HepG2 (cell line): ENCODE data around the gene ETV6. TPM values are rescaled to one million over a fixed set of nuclear protein-coding genes. Genes with fewer than 3 reads are reported as not detected.

Experiments used
- ATAC-seq: fragments of 200-7000 bp; cut with Tn5 transposase; 3 replicates; pipeline ENCODE4 v1.9.1; 2020; ENCODE audit warnings: mild to moderate bottlenecking, moderate library complexity
- BruUV-seq: library from RNA; stranded (reverse); fragments of 400-500 nt; replicated peaks from 2 replicates; lab custom pipeline; 2021; lab: Mats Ljungman, UMichigan
- CTCF ChIA-PET: fragments of 300-600 bp; formaldehyde crosslinking; extraction: SDS; loops from one replicate; lab custom pipeline; 2021; ENCODE audit warnings: low total read pairs, inconsistent platforms, low intra/inter-chr PET ratio; lab: Yijun Ruan, JAX
- POLR2A ChIA-PET: fragments of 350-600 bp; sonication (Branson Sonifier 250); formaldehyde crosslinking; loops from one replicate; lab custom pipeline; 2020; ENCODE audit warnings: antibody characterized with exemption, inconsistent platforms; lab: Yijun Ruan, JAX
- DNase-seq: peaks from one replicate; pipeline ENCODE4 v3.0.0-alpha.2; 2015; ENCODE audit warnings: low spot score
- FAIRE-seq: peaks from 3 replicates; lab custom pipeline; 2011; peaks lifted over from hg19 to GRCh38; lab: Jason Lieb, UNC
- H2AFZ ChIP-seq: one replicate; pipeline ENCODE4 v1.6.1; 2011; ENCODE audit warnings: low read length, inconsistent platforms
- H3K27ac ChIP-seq: fragments of 300-600 bp; 3 replicates; pipeline ENCODE4 v1.8.0; 2011; ENCODE audit warnings: mixed run types, mild to moderate bottlenecking, mixed read lengths, low read length, inconsistent platforms; ENCODE audit not compliant: insufficient read depth; ENCODE audit errors: extremely low read length
- H3K27me3 ChIP-seq, 2 experiments: fragments of 200-600 bp in 1 of 2; 2 replicates in 1 of 2; 3 replicates in 1 of 2; pipeline versions ENCODE4 v1.6.0 to v1.8.0; 2011; ENCODE audit warnings: low read length in 2 of 2, mild to moderate bottlenecking in 2 of 2, moderate library complexity in 2 of 2, inconsistent platforms in 1 of 2; ENCODE audit not compliant: insufficient read depth in 2 of 2, control insufficient read depth in 1 of 2
- H3K36me3 ChIP-seq, 2 experiments: fragments of 200-600 bp in 1 of 2; replicated peaks in 1 of 2; 2 replicates in 1 of 2; 3 replicates in 1 of 2; pipeline versions ENCODE4 v1.5.1 to v1.8.0; 2011; ENCODE audit warnings: low read length in 2 of 2, inconsistent platforms in 1 of 2; ENCODE audit not compliant: insufficient read depth in 2 of 2, control insufficient read depth in 1 of 2
- H3K4me1 ChIP-seq: 2 replicates; pipeline ENCODE4 v1.5.1; 2012; ENCODE audit warnings: low read length, inconsistent platforms; ENCODE audit not compliant: insufficient read depth
- H3K4me2 ChIP-seq: 2 replicates; pipeline ENCODE4 v1.6.0; 2011; ENCODE audit warnings: low read depth, low read length, inconsistent platforms
- H3K4me3 ChIP-seq, 3 experiments: fragments of 200-600 bp in 1 of 3; sonication (generic), shearing (Covaris generic) in 1 of 3; replicated peaks in 1 of 3; 2 replicates each; pipeline ENCODE4 v1.5.1; 2011 to 2016; ENCODE audit warnings: low read length in 3 of 3, inconsistent platforms in 2 of 3, low read depth in 2 of 3, mild to moderate bottlenecking in 2 of 3, control low read depth in 1 of 3, mixed read lengths in 1 of 3; ENCODE audit not compliant: insufficient read depth in 1 of 3
- H3K79me2 ChIP-seq: one replicate; pipeline ENCODE4 v1.6.1; 2011; ENCODE audit warnings: low read length, inconsistent platforms; ENCODE audit not compliant: insufficient read depth
- H3K9ac ChIP-seq: 2 replicates; pipeline ENCODE4 v1.6.0; 2011; ENCODE audit warnings: mild to moderate bottlenecking, low read depth, low read length, inconsistent platforms; ENCODE audit not compliant: insufficient read depth
- H3K9me3 ChIP-seq: 2 replicates; pipeline ENCODE4 v1.5.1; 2012; ENCODE audit warnings: mild to moderate bottlenecking, low read length
- H4K20me1 ChIP-seq: 2 replicates; pipeline ENCODE4 v1.6.0; 2011; ENCODE audit warnings: inconsistent platforms, mild to moderate bottlenecking, low read length, moderate library complexity; ENCODE audit not compliant: insufficient read depth
- CHD4 ChIP-seq: fragments of 200-600 bp; sonication (generic); IDR thresholded peaks from 2 replicates; pipeline ENCODE4 v1.7.0; 2017; ENCODE audit warnings: mild to moderate bottlenecking, low read length, borderline replicate concordance
- ERF ChIP-seq: IDR thresholded peaks from 2 replicates; pipeline ENCODE4 v1.6.1; 2018; ENCODE audit warnings: missing biosample characterization, missing genetic modification reagents
- EZH2 ChIP-seq: conservative IDR thresholded peaks from 2 replicates; pipeline ENCODE4 v1.6.1; 2012; ENCODE audit warnings: mild to moderate bottlenecking, low read depth, low read length, moderate library complexity
- GZF1 ChIP-seq: sonication (generic); formaldehyde crosslinking; IDR thresholded peaks from 2 replicates; pipeline ENCODE4 v1.5.1; 2020; ENCODE audit warnings: mild to moderate bottlenecking, missing genetic modification reagents
- KDM5A ChIP-seq: fragments of 200-600 bp; sonication (generic); IDR thresholded peaks from 2 replicates; pipeline ENCODE4 v1.7.0; 2018; ENCODE audit warnings: antibody characterized with exemption, mild to moderate bottlenecking, low read length, borderline replicate concordance
- NCOA1 ChIP-seq: sonication (generic); formaldehyde crosslinking; IDR thresholded peaks from 2 replicates; pipeline ENCODE4 v1.9.0; 2021; ENCODE audit warnings: missing genetic modification reagents
- NFE2L1 ChIP-seq: sonication (generic); formaldehyde crosslinking; IDR thresholded peaks from 2 replicates; pipeline ENCODE4 v1.4.0; 2020; ENCODE audit warnings: missing genetic modification reagents, mild to moderate bottlenecking, borderline replicate concordance
- ONECUT2 ChIP-seq: sonication (generic); formaldehyde crosslinking; IDR thresholded peaks from 2 replicates; pipeline ENCODE4 v1.4.0; 2020; ENCODE audit warnings: missing genetic modification reagents
- RXRA ChIP-seq: sonication (generic); formaldehyde crosslinking; IDR thresholded peaks from 2 replicates; pipeline ENCODE4 v1.5.1; 2020; ENCODE audit warnings: missing genetic modification reagents
- SKIL ChIP-seq: sonication (generic); formaldehyde crosslinking; IDR thresholded peaks from 2 replicates; pipeline ENCODE4 v1.8.0; 2022; ENCODE audit warnings: missing genetic modification reagents, mild to moderate bottlenecking, moderate library complexity, borderline replicate concordance
- SRY ChIP-seq: sonication (generic); formaldehyde crosslinking; IDR thresholded peaks from 2 replicates; pipeline ENCODE4 v1.8.0; 2022; ENCODE audit warnings: mild to moderate bottlenecking, missing genetic modification reagents
- ZBTB43 ChIP-seq: sonication (generic); formaldehyde crosslinking; conservative IDR thresholded peaks from 2 replicates; pipeline ENCODE4 v1.4.0; 2020; ENCODE audit warnings: missing genetic modification reagents
- ZNF3 ChIP-seq: IDR thresholded peaks from 2 replicates; pipeline ENCODE4 v1.7.0; 2017; ENCODE audit warnings: inconsistent platforms
- ZNF513 ChIP-seq: sonication (generic); formaldehyde crosslinking; conservative IDR thresholded peaks from 2 replicates; pipeline ENCODE4 v1.5.0; 2020; ENCODE audit warnings: missing genetic modification reagents
- ZNF570 ChIP-seq: sonication (generic); formaldehyde crosslinking; IDR thresholded peaks from 2 replicates; pipeline ENCODE4 v1.4.0; 2020; ENCODE audit warnings: mild to moderate bottlenecking, missing genetic modification reagents, borderline replicate concordance
- WGBS: methylation state at CpG from one replicate; pipeline ENCODE4 v1.1.6; 2017; ENCODE audit warnings: low lambda C conversion rate; 5-methylcytosine and 5-hydroxymethylcytosine counted together
- in situ Hi-C: cut with HindIII; loops from 2 replicates; pipeline ENCODE4 v1.10.0; 2017; ENCODE audit warnings: low pct_unique_long_range_greater_than_20kb; ENCODE audit not compliant: extremely low pct_ligation_motif_present
- intact Hi-C: fragments of 100-400 bp; cut with micrococcal nuclease; formaldehyde crosslinking; loops from one replicate; pipeline ENCODE4 v1.10.0; 2022; ENCODE audit not compliant: unreplicated experiment
- polyA plus RNA-seq, 8 experiments: library from polyadenylated mRNA; depleted of rRNA in 3 of 8; stranded (reverse) in 7 of 8; unstranded in 1 of 8; fragments of >200 nt; fragmentation: Illumina TruSeq in 4 of 8; extraction: Trizol in 4 of 8; gene quantifications; 2 replicates each; pipeline versions ENCODE4 v1.2.1 to v1.2.3, GENCODE V29; 2011 to 2016; ENCODE audit warnings: low read depth in 4 of 8, missing spikeins in 1 of 8, mixed read lengths in 1 of 8; ENCODE audit not compliant: insufficient read depth in 1 of 8
- total RNA-seq, 5 experiments: library from RNA; depleted of rRNA; stranded (reverse); fragments of >200 nt; fragmentation: Illumina TruSeq; extraction: Trizol; gene quantifications; 2 replicates each; pipeline ENCODE4 v1.2.3, GENCODE V29; 2016; ENCODE audit warnings: low read depth in 1 of 5

ETV6 gene
- total and polyA plus RNA-seq, 2 of the 13 experiments (the other 11 are each of a cell fraction or from before 2014, with no cell fraction given): 2.2 to 3.0 TPM

- H3K4me1 ChIP-seq: peaks cover 42% of the 10 kb centered on the region
- WGBS: 73% methylated on average over 3 of the region's 3 CpGs
- no peak overlapping the region for H3K4me3 ChIP-seq
- intact Hi-C loops: no loop called here
- ChIA-PET CTCF (no interaction called here), POLR2A (interaction anchor here (0.8 kb wide), 1 partner anchor 11 kb away, joined by 4 read pairs; no protein-coding TSS in a partner anchor)
- no peaks in the 10 kb centered on the region for H4K20me1 ChIP-seq
- H3K36me3 ChIP-seq: no peaks in the 10 kb centered on the region
- no peaks in the 10 kb centered on the region for H3K9me3 ChIP-seq
- DNase-seq: no peak
- H3K79me2 ChIP-seq: no peaks in the 10 kb centered on the region
- H2AFZ ChIP-seq: no peak overlapping the region
- no peak overlapping the region for H3K27ac ChIP-seq
- ATAC-seq: no peak; the same call in 2 of the 3 replicates
- no peak for FAIRE-seq
- no TSS peak for BruUV-seq
- H3K9ac ChIP-seq: no peak overlapping the region
- TF ChIP-seq ZBTB43 (CRISPR knock-in tag) (no peak), ONECUT2 (0 out of 2 replicates have a peak, but pooled peaks have one; percentile 15)
- in situ Hi-C loops: no loop called here
- H3K27me3 ChIP-seq: no peaks in the 10 kb centered on the region
- H3K4me2 ChIP-seq: no peak overlapping the region
Observed at GRCh38 chr12:11696084-11696483, 46.6 kb downstream of the ETV6 start.

- H3K4me2 ChIP-seq: no peak overlapping the region
- in situ Hi-C loops (no loop called here), intact Hi-C loops (no loop called here)
- DNase-seq: no peak
- ChIA-PET POLR2A (no interaction called here), CTCF (no interaction called here)
- no peak for ATAC-seq
- no peak for FAIRE-seq
- H2AFZ ChIP-seq: no peak overlapping the region
- no peaks in the 10 kb centered on the region for H3K36me3 ChIP-seq
- no peaks in the 10 kb centered on the region for H3K27me3 ChIP-seq
- H3K79me2 ChIP-seq: no peaks in the 10 kb centered on the region
- BruUV-seq: no TSS peak
- no peak overlapping the region for H3K27ac ChIP-seq
- H4K20me1 ChIP-seq: no peaks in the 10 kb centered on the region
- H3K4me1 ChIP-seq: peaks cover 52% of the 10 kb centered on the region
- H3K4me3 ChIP-seq: no peak overlapping the region
- WGBS: 94% methylated on average over 5 of the region's 5 CpGs
- H3K9me3 ChIP-seq: no peaks in the 10 kb centered on the region
- no peak overlapping the region for H3K9ac ChIP-seq
- TF ChIP-seq RXRA (CRISPR knock-in tag): no peak
- TF ChIP-seq NCOA1 (CRISPR knock-in tag): no peak
- TF ChIP-seq ERF: no peak
- TF ChIP-seq SKIL (CRISPR knock-in tag): no peak
- no peak for TF ChIP-seq SRY (CRISPR knock-in tag)
- TF ChIP-seq ZNF3 (CRISPR knock-in tag): no peak
- no peak for TF ChIP-seq NFE2L1 (CRISPR knock-in tag)
- TF ChIP-seq EZH2: no peak
- no peak for TF ChIP-seq ZNF513
- no peak for TF ChIP-seq ZNF570
- TF ChIP-seq KDM5A: no peak
- no peak for TF ChIP-seq CHD4
- TF ChIP-seq GZF1 (CRISPR knock-in tag): no peak
Observed at GRCh38 chr12:11697131-11697530, 47.7 kb downstream of the ETV6 start.
